MV-4-11 (cell line): ENCODE results near the gene TRIM17.

ENCODE experiments used
- DNase-seq: peaks from one replicate; lab custom pipeline; 2025; lab: John Stamatoyannopoulos, UW

The TRIM17 gene

DNA sequence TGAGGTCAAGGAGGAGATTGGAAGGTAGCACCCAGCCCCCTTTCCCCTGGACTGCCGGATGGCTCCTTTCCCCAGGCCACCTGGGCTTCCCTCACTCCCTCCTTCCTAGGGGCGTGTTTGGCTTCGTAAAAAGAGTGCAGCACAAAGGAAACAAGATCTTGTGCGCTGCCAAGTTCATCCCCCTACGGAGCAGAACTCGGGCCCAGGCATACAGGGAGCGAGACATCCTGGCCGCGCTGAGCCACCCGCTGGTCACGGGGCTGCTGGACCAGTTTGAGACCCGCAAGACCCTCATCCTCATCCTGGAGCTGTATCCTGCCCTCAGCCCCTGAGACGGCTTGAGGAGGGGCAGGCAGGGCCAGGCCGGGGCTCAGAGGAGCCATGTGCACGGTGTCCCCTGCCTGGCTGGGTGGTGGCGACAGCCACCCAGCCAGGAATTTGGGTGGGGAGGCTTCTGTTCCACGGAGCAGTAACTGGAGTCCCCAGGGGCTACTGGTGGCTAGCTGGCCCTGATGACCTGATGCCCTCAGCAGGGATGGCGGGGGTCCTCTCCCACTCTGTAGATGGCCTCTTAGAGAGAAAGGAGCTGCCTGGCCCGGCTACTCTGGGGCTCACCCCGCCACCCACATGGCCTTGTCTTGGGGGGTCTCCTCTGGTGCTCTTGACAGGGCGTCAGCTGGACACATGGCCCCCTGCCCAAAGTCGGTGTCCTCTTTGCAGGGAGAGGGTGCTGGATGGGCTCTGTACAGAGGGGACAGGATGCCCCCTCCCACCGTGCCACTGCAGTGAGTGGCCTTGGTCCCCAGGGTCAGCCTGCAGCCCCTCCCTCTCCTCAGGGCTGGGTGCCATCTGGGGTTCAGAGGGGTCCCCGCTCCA lies 49.6 kb downstream of the TRIM17 start:
- no peak for DNase-seq

DNA sequence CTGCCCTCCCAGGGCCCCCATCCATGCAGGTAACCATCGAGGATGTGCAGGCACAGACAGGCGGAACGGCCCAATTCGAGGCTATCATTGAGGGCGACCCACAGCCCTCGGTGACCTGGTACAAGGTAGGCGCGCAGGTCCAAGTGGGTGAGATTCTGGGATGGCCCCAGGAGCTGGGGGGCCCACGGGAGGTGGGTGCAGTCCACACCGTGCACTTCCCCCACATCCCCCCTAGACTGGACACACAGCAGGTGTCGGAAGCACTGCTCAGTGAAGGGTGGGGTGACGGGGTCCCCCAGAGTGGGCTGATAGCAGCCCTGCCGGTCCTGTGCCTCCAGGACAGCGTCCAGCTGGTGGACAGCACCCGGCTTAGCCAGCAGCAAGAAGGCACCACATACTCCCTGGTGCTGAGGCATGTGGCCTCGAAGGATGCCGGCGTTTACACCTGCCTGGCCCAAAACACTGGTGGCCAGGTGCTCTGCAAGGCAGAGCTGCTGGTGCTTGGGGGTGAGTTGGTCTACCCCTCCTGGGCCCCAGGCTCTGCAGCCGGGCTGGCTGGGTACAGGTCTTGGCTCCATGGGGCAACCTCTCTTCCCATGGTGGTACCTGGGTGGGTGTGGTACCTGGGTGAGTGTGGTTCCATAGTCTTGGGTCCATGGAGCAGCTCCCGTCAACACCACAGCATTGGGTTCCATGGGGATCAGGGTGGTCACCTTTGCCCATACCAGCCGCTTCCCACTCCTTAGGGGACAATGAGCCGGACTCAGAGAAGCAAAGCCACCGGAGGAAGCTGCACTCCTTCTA lies 50.4 kb downstream of the TRIM17 start:
- DNase-seq = no peak

DNA sequence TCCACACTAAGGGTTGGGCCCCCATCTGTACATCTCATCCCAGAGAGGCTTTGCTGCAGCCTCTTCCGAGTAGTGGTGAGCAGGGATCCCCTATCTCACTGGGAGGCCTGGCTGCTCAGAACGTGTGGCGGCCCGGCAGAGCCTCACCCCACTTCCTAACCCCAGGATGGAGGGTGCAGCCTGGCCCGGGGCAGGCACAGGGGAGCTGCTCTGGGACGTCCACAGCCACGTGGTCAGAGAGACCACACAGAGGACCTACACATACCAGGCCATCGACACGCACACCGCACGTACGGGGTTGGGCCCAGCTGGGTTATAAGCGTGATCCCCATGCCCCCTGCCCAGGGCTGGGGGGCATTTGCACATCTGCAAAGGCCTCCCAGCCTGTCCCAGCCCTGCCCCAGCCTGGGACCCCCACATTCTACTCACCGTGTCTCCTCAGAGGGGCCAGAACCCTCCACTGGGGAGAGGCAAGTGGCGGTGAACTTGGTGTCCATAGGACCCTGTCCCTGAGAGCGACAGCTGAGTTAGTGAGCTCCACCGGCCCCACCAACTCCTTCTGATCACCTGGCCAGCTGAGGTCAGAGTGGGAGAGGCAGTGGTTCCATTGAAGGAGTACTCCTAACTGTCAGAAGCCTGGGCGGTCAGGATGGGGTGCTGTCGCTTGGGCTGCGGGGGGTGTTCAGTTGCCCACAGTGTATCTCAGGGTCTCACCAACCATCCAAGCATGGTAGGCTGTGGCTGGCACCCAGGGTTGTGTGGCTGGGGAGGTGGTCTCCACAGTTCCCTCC lies 51.2 kb downstream of the TRIM17 start:
- no peak for DNase-seq

DNA sequence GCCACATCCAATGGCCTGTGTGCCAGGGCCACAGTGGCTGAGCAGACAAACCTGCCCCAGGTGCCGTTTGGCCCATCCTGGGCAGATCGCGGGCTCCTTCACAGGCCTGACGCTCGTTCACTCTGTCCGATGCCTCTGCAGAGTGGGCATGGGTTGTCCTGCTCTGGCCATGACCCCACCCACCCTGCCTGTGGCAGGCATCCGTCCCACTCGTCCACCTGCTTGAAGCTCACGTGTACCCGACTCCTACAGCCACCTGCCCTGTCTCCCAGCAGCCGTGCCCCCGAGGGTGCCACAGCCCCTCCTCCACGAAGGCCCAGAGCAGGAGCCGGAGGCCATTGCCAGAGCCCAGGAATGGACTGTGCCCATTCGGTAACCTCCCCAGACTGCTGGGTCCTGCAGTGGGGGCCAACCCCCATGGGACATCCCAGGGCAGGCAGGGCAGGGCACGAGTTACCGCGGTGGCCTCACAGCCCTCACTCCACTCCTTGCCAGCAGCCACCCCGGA lies 51.9 kb downstream of the TRIM17 start:
- no peak for DNase-seq

DNA sequence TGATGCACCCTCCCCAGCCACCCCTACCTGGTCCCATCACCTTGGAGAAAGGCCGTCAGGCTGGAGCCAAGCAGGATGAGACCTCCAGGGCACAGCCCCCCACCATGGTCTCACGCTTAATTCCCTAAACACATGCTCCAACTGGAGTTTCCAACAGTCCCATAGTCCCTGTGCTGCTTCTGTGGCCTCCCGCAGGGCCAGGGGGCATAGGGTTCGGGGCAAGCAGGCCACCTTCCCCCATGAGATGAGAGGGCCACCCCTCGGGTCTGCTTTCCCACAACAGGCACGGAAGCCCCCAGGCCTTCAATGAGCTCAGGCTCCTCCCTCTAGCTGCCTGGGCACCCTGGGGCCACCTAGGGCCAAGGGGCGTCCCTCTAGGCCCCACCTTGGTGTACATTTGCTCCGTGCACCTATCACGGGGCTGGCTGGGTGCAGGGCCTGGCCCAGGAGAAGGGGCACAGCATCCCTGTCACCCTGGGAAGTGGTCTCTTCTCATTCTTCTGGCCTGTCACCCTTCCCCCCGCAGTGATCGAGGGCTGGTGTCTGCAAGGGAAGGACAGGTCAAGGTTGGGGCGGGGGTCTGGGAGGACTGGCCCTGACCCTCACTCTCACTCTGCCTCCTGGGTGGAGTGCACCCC lies 52.5 kb downstream of the TRIM17 start:
- DNase-seq = no peak

DNA sequence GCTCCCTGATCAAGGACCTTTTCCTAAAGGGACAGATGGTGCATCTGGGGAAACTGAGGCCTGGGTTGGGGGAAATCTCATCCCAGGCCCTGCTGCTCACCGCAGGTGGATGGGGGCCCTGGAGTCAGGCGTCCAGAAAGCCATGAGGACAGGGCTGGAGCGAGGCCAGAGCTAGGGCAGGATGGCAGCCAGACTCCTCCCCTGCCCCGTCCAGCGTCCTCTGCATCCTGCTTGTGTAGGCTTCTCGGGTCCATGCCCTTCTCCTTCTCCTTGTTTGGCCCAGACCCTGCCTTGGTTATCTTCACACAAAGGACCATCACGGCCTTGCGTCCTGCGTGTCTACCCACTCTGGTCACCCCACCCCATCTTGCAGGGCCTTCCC lies 53.0 kb downstream of the TRIM17 start:
- no peak for DNase-seq

DNA sequence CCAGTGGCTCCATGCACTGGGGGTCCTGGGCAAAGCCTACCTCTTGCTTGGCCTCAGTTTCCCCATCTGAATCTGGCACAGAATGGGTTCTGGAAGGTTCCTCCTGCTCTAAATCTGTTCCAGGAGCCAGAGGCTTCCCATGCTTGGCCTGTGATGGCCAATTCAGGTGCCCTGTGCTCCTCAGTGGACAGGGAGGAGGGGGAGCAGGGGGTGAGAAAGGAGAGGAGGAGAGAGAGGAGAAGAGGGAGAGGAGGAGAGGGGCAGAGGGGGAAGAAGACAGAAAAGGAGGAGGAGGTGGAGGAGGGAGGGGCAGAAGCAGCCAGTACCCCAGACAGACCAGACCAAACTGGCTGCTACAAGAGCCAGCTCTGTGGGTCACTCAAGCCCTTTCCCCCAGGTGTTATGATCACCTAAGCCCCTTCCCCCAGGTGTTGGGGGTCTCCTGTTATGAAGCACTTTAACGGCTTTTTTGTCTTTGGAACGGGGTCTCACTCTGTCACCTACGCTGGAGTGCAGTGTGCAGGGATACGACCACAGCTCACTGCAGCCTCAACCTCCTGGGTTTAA lies 53.7 kb downstream of the TRIM17 start:
- no peak for DNase-seq

DNA sequence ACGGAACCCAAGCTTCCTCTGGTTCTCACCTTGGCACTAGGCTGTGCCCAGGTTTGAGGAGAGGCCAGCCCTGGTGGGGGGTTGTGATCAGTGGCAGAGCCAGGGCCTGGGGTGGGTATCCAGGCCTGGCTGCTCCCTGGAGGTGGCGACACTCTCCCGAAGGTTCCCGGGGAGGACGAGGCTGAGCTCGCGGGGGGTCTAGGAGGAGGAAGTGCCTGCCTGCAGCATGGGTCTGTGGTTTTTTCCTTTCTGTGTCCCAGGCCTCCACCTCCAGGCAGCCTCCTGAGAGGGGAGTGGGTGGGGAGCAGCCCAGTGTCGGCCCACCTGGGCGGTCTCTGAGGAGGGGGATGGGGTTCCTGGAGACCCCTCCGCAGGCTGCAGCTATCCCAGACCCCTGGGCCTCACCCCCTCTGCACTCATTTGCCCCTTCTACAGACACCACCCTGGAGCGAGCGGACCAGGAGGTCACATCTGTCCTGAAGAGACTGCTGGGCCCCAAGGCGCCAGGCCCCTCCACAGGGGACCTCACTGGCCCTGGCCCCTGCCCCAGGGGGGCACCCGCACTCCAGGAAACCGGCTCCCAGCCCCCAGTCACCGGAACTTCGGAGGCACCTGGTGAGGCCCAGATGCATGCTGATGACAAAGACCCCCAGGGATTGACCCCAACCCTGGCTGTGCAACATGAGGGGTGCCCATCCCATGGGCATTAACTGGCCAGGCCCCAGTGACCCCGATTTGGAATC lies 54.3 kb downstream of the TRIM17 start:
- no peak for DNase-seq

DNA sequence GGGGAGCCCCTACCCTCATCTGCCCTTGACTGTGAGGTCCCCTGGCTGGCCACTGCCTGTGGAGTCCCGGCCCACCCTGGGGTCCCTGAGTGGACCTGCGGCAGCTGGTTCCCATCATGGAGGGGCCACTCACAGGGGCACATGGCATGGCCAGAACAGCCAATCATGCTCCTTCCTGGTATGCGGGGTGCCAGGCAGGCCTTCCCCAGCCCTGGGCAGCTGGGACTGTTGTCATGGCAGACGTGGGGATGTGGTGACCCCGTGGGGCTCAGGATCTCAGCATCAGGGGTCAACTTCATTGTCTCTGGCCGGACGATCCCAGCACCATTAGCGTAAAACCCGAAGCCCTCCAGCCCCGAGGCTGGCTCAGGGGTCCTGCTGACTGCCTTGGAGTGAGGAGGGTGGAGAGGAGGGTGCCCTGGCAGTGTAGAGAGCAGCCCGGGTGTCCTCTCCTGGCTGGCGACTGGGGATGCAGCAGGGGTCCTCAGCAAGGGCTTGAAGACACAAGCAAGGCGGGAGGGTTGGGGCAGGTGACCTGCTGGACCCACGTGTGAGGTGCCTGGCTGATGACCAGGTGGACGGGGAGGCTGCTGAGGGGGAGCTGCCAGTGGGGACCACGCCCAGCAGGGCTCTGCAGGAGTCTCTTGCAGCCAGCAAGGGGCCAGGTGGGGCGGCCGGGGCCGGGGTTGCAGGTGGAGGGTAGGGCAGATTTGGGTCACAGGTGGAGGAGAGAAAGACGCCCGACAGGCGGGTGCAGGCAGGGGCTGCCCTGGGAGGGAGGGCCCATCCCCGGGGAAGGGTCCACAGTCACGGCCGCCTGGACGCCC lies 55.1 kb downstream of the TRIM17 start:
- no peak for DNase-seq

DNA sequence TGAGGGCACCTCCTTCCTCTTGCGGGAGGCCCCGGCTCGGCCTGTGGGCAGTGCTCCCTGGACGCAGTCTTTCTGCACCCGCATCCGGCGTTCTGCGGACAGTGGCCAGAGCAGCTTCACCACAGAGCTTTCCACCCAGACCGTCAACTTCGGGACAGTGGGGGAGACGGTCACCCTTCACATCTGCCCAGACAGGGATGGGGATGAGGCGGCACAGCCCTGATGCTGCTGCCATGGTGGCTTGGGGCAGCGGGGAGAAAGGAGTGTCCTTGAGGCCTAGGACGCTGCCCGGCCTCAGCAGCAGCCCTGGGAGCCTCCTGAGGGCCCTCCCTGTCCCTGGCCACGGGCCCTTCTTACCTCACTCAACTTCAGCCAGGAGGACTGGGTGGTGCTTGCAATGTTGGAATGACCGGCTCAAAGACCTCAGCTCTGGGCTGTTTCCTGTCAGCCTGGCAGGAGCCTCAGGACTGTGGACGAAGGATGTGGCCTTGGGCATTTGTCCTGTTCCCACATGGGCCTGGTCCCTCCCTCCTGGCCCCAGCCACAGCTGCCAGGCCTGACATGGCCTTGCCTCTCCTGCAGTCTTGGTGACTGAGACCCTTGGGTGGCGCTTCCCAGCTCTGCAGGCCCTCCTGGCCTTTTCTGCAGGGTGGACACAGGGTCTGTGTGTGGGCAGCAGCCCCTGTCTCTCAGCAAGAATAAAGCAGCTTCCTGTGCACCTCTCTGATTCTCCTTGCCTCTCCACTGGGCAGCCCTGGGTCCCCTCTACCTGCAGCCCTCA lies 55.9 kb downstream of the TRIM17 start:
- no peak for DNase-seq

DNA sequence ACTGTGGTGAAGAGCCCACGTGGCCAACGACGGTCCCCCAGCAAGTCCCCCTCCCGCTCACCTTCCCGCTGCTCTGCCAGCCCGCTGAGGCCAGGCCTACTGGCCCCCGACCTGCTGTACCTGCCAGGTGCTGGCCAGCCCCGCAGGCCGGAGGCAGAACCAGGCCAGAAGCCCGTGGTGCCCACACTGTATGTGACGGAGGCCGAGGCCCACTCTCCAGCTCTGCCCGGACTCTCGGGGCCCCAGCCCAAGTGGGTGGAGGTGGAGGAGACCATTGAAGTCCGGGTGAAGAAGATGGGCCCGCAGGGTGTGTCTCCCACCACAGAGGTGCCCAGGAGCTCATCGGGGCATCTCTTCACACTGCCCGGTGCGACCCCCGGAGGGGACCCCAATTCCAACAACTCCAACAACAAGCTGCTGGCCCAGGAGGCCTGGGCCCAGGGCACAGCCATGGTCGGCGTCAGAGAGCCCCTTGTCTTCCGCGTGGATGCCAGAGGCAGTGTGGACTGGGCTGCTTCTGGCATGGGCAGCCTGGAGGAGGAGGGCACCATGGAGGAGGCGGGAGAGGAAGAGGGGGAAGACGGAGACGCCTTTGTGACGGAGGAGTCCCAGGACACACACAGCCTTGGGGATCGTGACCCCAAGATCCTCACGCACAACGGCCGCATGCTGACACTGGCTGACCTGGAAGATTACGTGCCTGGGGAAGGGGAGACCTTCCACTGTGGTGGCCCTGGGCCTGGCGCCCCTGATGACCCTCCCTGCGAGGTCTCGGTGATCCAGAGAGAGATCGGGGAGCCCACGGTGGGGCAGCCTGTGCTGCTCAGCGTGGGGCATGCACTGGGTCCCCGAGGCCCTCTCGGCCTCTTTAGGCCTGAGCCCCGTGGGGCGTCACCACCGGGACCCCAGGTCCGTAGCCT lies 56.8 kb downstream of the TRIM17 start:
- no peak for DNase-seq

DNA sequence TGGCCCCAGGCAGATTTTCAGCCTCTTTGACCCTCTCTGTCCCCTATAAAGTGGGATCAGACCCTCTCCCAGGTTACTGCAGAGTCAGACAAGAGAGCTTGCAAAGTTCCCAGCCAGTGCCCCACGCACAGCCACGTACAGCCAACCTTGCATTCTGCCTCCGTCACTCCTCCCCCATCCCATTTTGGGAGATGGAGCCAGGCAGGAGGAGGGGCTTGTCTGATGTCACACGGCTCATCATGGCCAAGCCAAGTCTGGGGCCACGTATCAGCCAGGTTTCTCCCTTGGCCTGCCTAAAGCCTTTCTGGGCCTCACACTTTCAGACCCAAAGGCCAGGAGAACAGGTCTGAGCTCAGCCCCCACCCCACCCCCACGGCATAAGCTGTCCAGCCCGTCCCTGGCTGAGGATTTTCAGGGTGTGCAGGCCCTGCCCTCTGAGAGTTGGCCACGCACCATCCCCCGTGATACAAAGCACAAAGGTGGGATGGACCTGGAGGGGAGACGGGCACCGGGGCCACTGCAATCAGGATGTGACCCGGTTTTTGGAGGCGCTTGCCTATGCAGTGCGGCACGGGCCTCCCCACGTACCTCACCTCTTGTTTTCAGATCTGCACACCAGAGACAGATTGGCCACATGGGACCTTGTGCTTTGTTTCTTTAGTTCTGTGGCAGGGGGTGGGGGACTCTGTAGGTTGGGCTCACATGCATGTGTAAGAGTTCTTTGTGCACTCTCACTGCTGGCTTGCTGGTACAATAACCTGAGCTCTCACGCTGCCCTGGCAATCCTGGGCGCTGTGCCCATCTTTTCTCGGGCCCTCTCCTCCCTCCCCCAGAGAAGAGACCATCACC lies 57.7 kb downstream of the TRIM17 start:
- DNase-seq = no peak

DNA sequence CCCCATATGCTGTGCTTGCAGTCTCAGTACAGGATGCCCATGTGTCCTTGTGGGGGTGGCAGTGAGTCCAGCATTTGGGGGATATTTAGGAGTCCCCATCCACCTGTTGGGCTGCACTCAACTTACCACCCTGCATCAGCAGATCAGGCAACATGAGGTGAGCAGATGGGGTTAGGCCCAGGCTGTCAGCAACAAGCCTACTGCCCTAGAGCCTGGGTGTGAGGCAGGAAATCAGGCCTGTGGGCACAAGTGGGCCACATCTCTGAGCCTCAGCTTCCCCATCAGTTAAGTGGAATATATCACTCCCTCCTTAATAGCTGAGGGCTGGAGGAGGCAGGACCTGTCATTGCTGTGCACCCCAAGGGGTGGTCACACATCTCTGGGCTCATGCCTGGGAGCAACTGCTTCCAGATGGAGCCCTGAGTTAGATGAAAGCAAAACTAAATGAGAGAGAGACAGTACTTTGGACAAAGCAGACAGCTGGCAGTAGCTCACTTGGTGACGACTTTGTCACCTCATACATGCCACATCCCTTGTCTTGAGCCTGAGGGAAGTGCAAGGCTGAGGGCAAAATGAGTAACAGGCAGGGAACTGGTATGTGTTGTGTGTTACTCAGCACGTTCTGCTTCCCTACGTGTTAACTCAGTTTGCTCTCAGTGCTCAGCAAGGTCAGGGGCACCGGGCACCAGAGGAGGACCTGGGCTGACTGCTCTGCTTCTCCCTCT lies 58.5 kb downstream of the TRIM17 start:
- no peak for DNase-seq
